H1 (cell line): ENCODE results near the gene ENPP6. TPM values are rescaled to one million over a fixed set of nuclear protein-coding genes. Genes with fewer than 3 reads are reported as not detected.

ENCODE experiments used
- CTCF ChIA-PET: fragments of 300-600 bp; sonication (Branson Sonifier 250); formaldehyde crosslinking; loops from one replicate; lab custom pipeline; 2021; ENCODE audit not compliant: partially characterized antibody; lab: Charles Lee
- POLR2A ChIA-PET: fragments of 300-600 bp; sonication (Branson Sonifier 250); formaldehyde crosslinking; loops from one replicate; lab custom pipeline; 2021; ENCODE audit warnings: inconsistent platforms; ENCODE audit not compliant: partially characterized antibody; lab: Charles Lee
- DNase-seq, 2 experiments: peaks; one replicate each; pipeline versions ENCODE4 v3.0.0 to v3.0.0-alpha.2; 2010 to 2022; ENCODE audit warnings: low spot score in 2 of 2, low read depth in 1 of 2, mixed read lengths in 1 of 2
- FAIRE-seq: peaks from 2 replicates; lab custom pipeline; 2011; peaks lifted over from hg19 to GRCh38; lab: Jason Lieb, UNC
- H2AFZ ChIP-seq: 2 replicates; pipeline ENCODE4 v1.8.1; 2012; ENCODE audit warnings: low read length, inconsistent platforms
- H2AK5ac ChIP-seq: 2 replicates; pipeline ENCODE4 v1.6.1; 2013; ENCODE audit warnings: low read depth, low read length
- H2BK120ac ChIP-seq: replicated peaks from 2 replicates; pipeline ENCODE3; 2013; ENCODE audit warnings: low read depth, low read length, inconsistent platforms
- H2BK12ac ChIP-seq: 2 replicates; pipeline ENCODE4 v1.6.1; 2013; ENCODE audit warnings: low read depth, low read length
- H2BK15ac ChIP-seq: 2 replicates; pipeline ENCODE4 v1.6.1; 2013; ENCODE audit warnings: low read length
- H2BK20ac ChIP-seq: 2 replicates; pipeline ENCODE4 v1.6.1; 2013; ENCODE audit warnings: low read length
- H2BK5ac ChIP-seq: 2 replicates; pipeline ENCODE4 v1.6.1; 2013; ENCODE audit warnings: low read depth, low read length
- H3K14ac ChIP-seq: 2 replicates; pipeline ENCODE4 v1.6.1; 2013; ENCODE audit warnings: inconsistent platforms; ENCODE audit not compliant: insufficient read length
- H3K18ac ChIP-seq: 2 replicates; pipeline ENCODE4 v1.6.1; 2013; ENCODE audit warnings: low read length; ENCODE audit errors: extremely low read depth
- H3K23ac ChIP-seq: 2 replicates; pipeline ENCODE4 v1.6.1; 2013; ENCODE audit warnings: inconsistent platforms; ENCODE audit not compliant: insufficient read length
- H3K23me2 ChIP-seq: 2 replicates; pipeline ENCODE4 v1.6.1; 2013; ENCODE audit warnings: low read depth, low read length
- H3K27ac ChIP-seq: 2 replicates; pipeline ENCODE4 v1.6.1; 2011; ENCODE audit warnings: low read depth, low read length, inconsistent platforms
- H3K27me3 ChIP-seq, 4 experiments: replicated peaks in 1 of 4; 1 replicate in 1 of 4; 2 replicates in 3 of 4; pipeline versions ENCODE4 v1.6.1 to v1.8.1; 2011 to 2013; ENCODE audit warnings: low read length in 3 of 4, mild to moderate bottlenecking in 3 of 4, inconsistent platforms in 2 of 4, mixed read lengths in 2 of 4, moderate library complexity in 1 of 4; ENCODE audit not compliant: control insufficient read depth in 3 of 4, insufficient read depth in 3 of 4; ENCODE audit errors: extremely low read depth in 1 of 4
- H3K36me3 ChIP-seq, 4 experiments: 2 replicates each; pipeline versions ENCODE4 v1.6.1 to v1.8.1; 2011 to 2013; ENCODE audit warnings: mild to moderate bottlenecking in 4 of 4, low read length in 3 of 4, moderate library complexity in 2 of 4, control low read depth in 1 of 4, inconsistent platforms in 1 of 4; ENCODE audit not compliant: insufficient read depth in 4 of 4, control insufficient read depth in 2 of 4
- H3K4ac ChIP-seq: replicated peaks from 2 replicates; pipeline ENCODE3; 2013; ENCODE audit warnings: low read length, low read depth, mixed read lengths, inconsistent platforms; ENCODE audit not compliant: insufficient read length
- H3K4me1 ChIP-seq, 4 experiments: replicated peaks in 1 of 4; 1 replicate in 1 of 4; 2 replicates in 3 of 4; pipeline versions ENCODE4 v1.6.1 to v1.8.1; 2011 to 2013; ENCODE audit warnings: low read length in 3 of 4, inconsistent platforms in 2 of 4, mixed read lengths in 1 of 4; ENCODE audit not compliant: insufficient read depth in 4 of 4, control insufficient read depth in 3 of 4
- H3K4me2 ChIP-seq, 2 experiments: 2 replicates each; pipeline versions ENCODE4 v1.6.1 to v1.8.1; 2011 to 2013; ENCODE audit warnings: low read depth in 2 of 2, low read length in 2 of 2, control low read depth in 1 of 2, inconsistent platforms in 1 of 2, mild to moderate bottlenecking in 1 of 2; ENCODE audit not compliant: insufficient read depth in 1 of 2
- H3K4me3 ChIP-seq, 4 experiments: fragments of 200-600, 300-600 bp in 1 of 4; sonication (generic), shearing (Covaris generic), sonication (Bioruptor Twin) in 1 of 4; 2 replicates each; pipeline versions ENCODE4 v1.5.1 to v1.8.1; 2011 to 2016; ENCODE audit warnings: low read length in 4 of 4, low read depth in 3 of 4, control low read depth in 2 of 4, inconsistent platforms in 2 of 4, mild to moderate bottlenecking in 2 of 4, mixed read lengths in 1 of 4, moderate library complexity in 1 of 4; ENCODE audit not compliant: insufficient read depth in 2 of 4; ENCODE audit errors: extremely low read depth in 1 of 4
- H3K56ac ChIP-seq: replicated peaks from 2 replicates; pipeline ENCODE3; 2013; ENCODE audit warnings: low read depth, mild to moderate bottlenecking, mixed read lengths, low read length, inconsistent platforms; ENCODE audit not compliant: insufficient read length
- H3K79me1 ChIP-seq: 2 replicates; pipeline ENCODE4 v1.6.1; 2013; ENCODE audit warnings: low read depth, low read length, control low read depth
- H3K79me2 ChIP-seq, 2 experiments: 2 replicates each; pipeline versions ENCODE4 v1.6.1 to v1.8.1; 2012 to 2013; ENCODE audit warnings: low read length in 2 of 2, mild to moderate bottlenecking in 2 of 2, inconsistent platforms in 1 of 2; ENCODE audit not compliant: insufficient read depth in 2 of 2, control insufficient read depth in 1 of 2
- H3K9ac ChIP-seq, 4 experiments: replicated peaks in 1 of 4; 1 replicate in 1 of 4; 2 replicates in 3 of 4; pipeline versions ENCODE4 v1.6.1 to v1.8.1; 2011 to 2013; ENCODE audit warnings: low read depth in 3 of 4, low read length in 3 of 4, control low read depth in 2 of 4, mild to moderate bottlenecking in 2 of 4, moderate library complexity in 2 of 4, inconsistent platforms in 1 of 4; ENCODE audit errors: extremely low read depth in 1 of 4
- H3K9me3 ChIP-seq, 2 experiments: 2 replicates each; pipeline versions ENCODE4 v1.6.1 to v1.8.1; 2012 to 2013; ENCODE audit warnings: mild to moderate bottlenecking in 2 of 2, moderate library complexity in 2 of 2, control low read depth in 1 of 2, inconsistent platforms in 1 of 2, low read depth in 1 of 2, low read length in 1 of 2, mixed read lengths in 1 of 2; ENCODE audit not compliant: insufficient read depth in 2 of 2
- H4K20me1 ChIP-seq, 2 experiments: replicated peaks in 1 of 2; 2 replicates each; pipeline versions ENCODE3 to v1.8.1; 2011 to 2013; ENCODE audit warnings: inconsistent platforms in 2 of 2, low read length in 2 of 2, mild to moderate bottlenecking in 1 of 2; ENCODE audit not compliant: insufficient read depth in 2 of 2, control insufficient read depth in 1 of 2
- H4K5ac ChIP-seq: 2 replicates; pipeline ENCODE4 v1.6.1; 2013; ENCODE audit warnings: low read length, low read depth, mixed read lengths, inconsistent platforms; ENCODE audit not compliant: insufficient read length
- H4K8ac ChIP-seq: 2 replicates; pipeline ENCODE4 v1.8.0; 2013; ENCODE audit warnings: mild to moderate bottlenecking, moderate library complexity, low read length, inconsistent platforms; ENCODE audit not compliant: insufficient read depth; ENCODE audit errors: extremely low read depth
- H4K91ac ChIP-seq: replicated peaks from 2 replicates; pipeline ENCODE3; 2013; ENCODE audit warnings: low read length, mixed read lengths, inconsistent platforms; ENCODE audit not compliant: insufficient read length
- CBX5 ChIP-seq: fragments of 300-800, 300-1000 bp; sonication (generic); IDR thresholded peaks from 2 replicates; pipeline ENCODE4 v1.7.1; 2016; ENCODE audit warnings: antibody characterized with exemption, low read length, low read depth
- CHD1 ChIP-seq: IDR thresholded peaks from 2 replicates; pipeline ENCODE4 v1.6.1; 2012; ENCODE audit warnings: low read depth, low read length, improper control_type of control experiment
- CREB1 ChIP-seq: IDR thresholded peaks from 2 replicates; pipeline ENCODE4 v1.6.1; 2012; ENCODE audit warnings: inconsistent platforms
- EGR1 ChIP-seq: IDR thresholded peaks from 2 replicates; pipeline ENCODE4 v1.6.1; 2011; ENCODE audit warnings: low read depth, low read length, borderline replicate concordance
- JUND ChIP-seq: IDR thresholded peaks from 2 replicates; pipeline ENCODE4 v1.6.1; 2011; ENCODE audit warnings: mild to moderate bottlenecking, improper control_type of control experiment, low read length
- MAFK ChIP-seq: IDR thresholded peaks from 2 replicates; pipeline ENCODE4 v1.6.1; 2012; ENCODE audit warnings: low read depth, mild to moderate bottlenecking, improper control_type of control experiment, low read length
- MAX ChIP-seq: IDR thresholded peaks from 2 replicates; pipeline ENCODE4 v1.6.1; 2012; ENCODE audit warnings: inconsistent platforms
- PHF8 ChIP-seq: fragments of 200-600 bp; sonication (generic); conservative IDR thresholded peaks from 2 replicates; pipeline ENCODE4 v1.7.1; 2012; ENCODE audit warnings: low read depth, mild to moderate bottlenecking, inconsistent platforms, low read length, moderate library complexity
- RBBP5 ChIP-seq: IDR thresholded peaks from 2 replicates; pipeline ENCODE4 v1.7.1; 2012; ENCODE audit warnings: low read depth, mild to moderate bottlenecking, inconsistent platforms, low read length, moderate library complexity, borderline replicate concordance
- SP1 ChIP-seq: IDR thresholded peaks from 2 replicates; pipeline ENCODE4 v1.6.1; 2011; ENCODE audit warnings: low read depth, low read length
- SUZ12 ChIP-seq: fragments of 200-600 bp; sonication (generic); IDR thresholded peaks from 2 replicates; pipeline ENCODE4 v1.6.1; 2012; ENCODE audit warnings: mild to moderate bottlenecking, inconsistent platforms, low read length, moderate library complexity, mixed read lengths
- TCF12 ChIP-seq: IDR thresholded peaks from 2 replicates; pipeline ENCODE4 v1.6.1; 2011; ENCODE audit warnings: low read depth, mild to moderate bottlenecking, low read length
- USF2 ChIP-seq: IDR thresholded peaks from 2 replicates; pipeline ENCODE4 v1.6.1; 2011; ENCODE audit warnings: low read length, improper control_type of control experiment
- YY1 ChIP-seq: IDR thresholded peaks from 2 replicates; pipeline ENCODE4 v1.6.1; 2011; ENCODE audit warnings: low read depth, mild to moderate bottlenecking, low read length
- WGBS, 2 experiments: shearing (Covaris generic) in 1 of 2; methylation state at CpG; one replicate each; pipeline versions ENCODE4 v1.1.6 to v1.1.7; 2013 to 2015; ENCODE audit warnings: low lambda C conversion rate in 2 of 2, mixed read lengths in 2 of 2, inconsistent platforms in 1 of 2, low coverage in 1 of 2, missing lambda C conversion rate in 1 of 2; ENCODE audit not compliant: insufficient replicate concordance in 2 of 2, insufficient coverage in 1 of 2, insufficient read length in 1 of 2; ENCODE audit errors: extremely low coverage in 1 of 2, missing lambda C conversion rate in 1 of 2; 5-methylcytosine and 5-hydroxymethylcytosine counted together
- polyA plus RNA-seq, 7 experiments: library from polyadenylated mRNA; depleted of rRNA in 3 of 7; stranded (reverse) in 5 of 7; unstranded in 2 of 7; fragments of >200 nt in 5 of 7; fragments of 200-250 nt in 2 of 7; gene quantifications; 1 replicate in 5 of 7; 2 replicates in 1 of 7; 4 replicates in 1 of 7; pipeline versions ENCODE4 v1.2.1 to v1.2.3, GENCODE V29; 2011 to 2013; ENCODE audit warnings: missing spikeins in 2 of 7, mixed read lengths in 2 of 7
- total RNA-seq: library from RNA; stranded (reverse); fragmentation: NEBNext Ultra II Directional; extraction: Animal tissue kit (Norgen Biotek cat#: 25700); gene quantifications from 2 replicates; pipeline ENCODE4 v1.2.1, GENCODE V29; 2021

The ENPP6 gene
- total and polyA plus RNA-seq, 2 of the 8 experiments (the other 6 are each of a cell fraction or from before 2014, with no cell fraction given) = 0.11 to 0.20 TPM

GRCh38 chr4:184151988-184152485 lies 65.6 kb downstream of the ENPP6 start:
- no peaks in the 10 kb centered on the region for H3K4me1 ChIP-seq
- 0 out of 2 replicates have a peak overlapping the region, but pooled peaks have one; percentile 1 for H4K8ac ChIP-seq
- H3K79me1 ChIP-seq = no peaks in the 10 kb centered on the region
- H4K5ac ChIP-seq = no peak overlapping the region
- no peaks in the 10 kb centered on the region for H3K23me2 ChIP-seq
- H3K18ac ChIP-seq = no peak overlapping the region
- no peaks in the 10 kb centered on the region; a peak in 1 of 7 replicates for H3K27me3 ChIP-seq
- H2BK12ac ChIP-seq = no peak overlapping the region
- no peak overlapping the region for H3K27ac ChIP-seq
- no peak overlapping the region for H3K9ac ChIP-seq
- no peak overlapping the region for H3K4me2 ChIP-seq
- no peak overlapping the region for H2BK20ac ChIP-seq
- no peak overlapping the region for H2BK120ac ChIP-seq
- H2BK15ac ChIP-seq = no peak overlapping the region
- H2AK5ac ChIP-seq = no peak overlapping the region
- WGBS, 2 experiments = 93% methylated on average over 13 of the region's 13 CpGs; no CpG with 5 or more reads in 1 of the 2 experiments
- FAIRE-seq (no peak), DNase-seq (no peak)
- no peak overlapping the region for H2BK5ac ChIP-seq
- H4K20me1 ChIP-seq = no peaks in the 10 kb centered on the region
- H4K91ac ChIP-seq = no peak overlapping the region
- H3K23ac ChIP-seq = no peak overlapping the region
- no peaks in the 10 kb centered on the region for H3K36me3 ChIP-seq
- no peak overlapping the region for H2AFZ ChIP-seq
- no peak overlapping the region for H3K14ac ChIP-seq
- ChIA-PET POLR2A (no interaction called here), CTCF (interaction anchor here (0.6 to 5.4 kb wide), 2 partner anchors 52 to 292 kb away, joined by 4 to 29 read pairs; no protein-coding TSS in a partner anchor)
- H3K79me2 ChIP-seq = no peaks in the 10 kb centered on the region
- H3K9me3 ChIP-seq = no peaks in the 10 kb centered on the region
- no peak overlapping the region for H3K4me3 ChIP-seq
- H3K56ac ChIP-seq = no peak overlapping the region
- no peak overlapping the region for H3K4ac ChIP-seq
- no peak for TF ChIP-seq MAX
- no peak for TF ChIP-seq EGR1
- TF ChIP-seq CHD1 = no peak
- no peak for TF ChIP-seq CREB1
- TF ChIP-seq SP1 = no peak
- TF ChIP-seq PHF8 = no peak
- no peak for TF ChIP-seq YY1
- no peak for TF ChIP-seq SUZ12
- no peak for TF ChIP-seq CBX5
- TF ChIP-seq RBBP5 = no peak
- TF ChIP-seq TCF12 = no peak
- no peak for TF ChIP-seq MAFK
- TF ChIP-seq USF2 = no peak
- TF ChIP-seq JUND = no peak
